ENCODE measurements around the gene TP53I13.

- TF ChIP-seq ARNTL (CRISPR knock-in tag; IDR thresholded peaks at IDR 0.05; ENCODE audit: borderline replicate concordance, low read depth) (no peak), ZFP30 (CRISPR knock-in tag; IDR thresholded peaks at IDR 0.05) (no peak), CREB5 (CRISPR knock-in tag; IDR thresholded peaks at IDR 0.05; ENCODE audit: low read depth) (no peak), CSDC2 (CRISPR knock-in tag; IDR thresholded peaks at IDR 0.05) (no peak), CSRNP3 (CRISPR knock-in tag; IDR thresholded peaks at IDR 0.05) (no peak), TCF4 (CRISPR knock-in tag; IDR thresholded peaks at IDR 0.05; ENCODE audit: borderline replicate concordance) (no peak), ZFP3 (CRISPR knock-in tag; IDR thresholded peaks at IDR 0.05) (no peak), ZNF70 (CRISPR knock-in tag; IDR thresholded peaks at IDR 0.05) (no peak), ISL1 (CRISPR knock-in tag; IDR thresholded peaks at IDR 0.05) (no peak), PPARA (CRISPR knock-in tag; IDR thresholded peaks at IDR 0.05; ENCODE audit: borderline replicate concordance) (no peak), ZNF8 (CRISPR knock-in tag; IDR thresholded peaks at IDR 0.05) (no peak), TOX (CRISPR knock-in tag; IDR thresholded peaks at IDR 0.05; ENCODE audit: borderline replicate concordance) (no peak)
- TF ChIP-seq, protein P1, sequence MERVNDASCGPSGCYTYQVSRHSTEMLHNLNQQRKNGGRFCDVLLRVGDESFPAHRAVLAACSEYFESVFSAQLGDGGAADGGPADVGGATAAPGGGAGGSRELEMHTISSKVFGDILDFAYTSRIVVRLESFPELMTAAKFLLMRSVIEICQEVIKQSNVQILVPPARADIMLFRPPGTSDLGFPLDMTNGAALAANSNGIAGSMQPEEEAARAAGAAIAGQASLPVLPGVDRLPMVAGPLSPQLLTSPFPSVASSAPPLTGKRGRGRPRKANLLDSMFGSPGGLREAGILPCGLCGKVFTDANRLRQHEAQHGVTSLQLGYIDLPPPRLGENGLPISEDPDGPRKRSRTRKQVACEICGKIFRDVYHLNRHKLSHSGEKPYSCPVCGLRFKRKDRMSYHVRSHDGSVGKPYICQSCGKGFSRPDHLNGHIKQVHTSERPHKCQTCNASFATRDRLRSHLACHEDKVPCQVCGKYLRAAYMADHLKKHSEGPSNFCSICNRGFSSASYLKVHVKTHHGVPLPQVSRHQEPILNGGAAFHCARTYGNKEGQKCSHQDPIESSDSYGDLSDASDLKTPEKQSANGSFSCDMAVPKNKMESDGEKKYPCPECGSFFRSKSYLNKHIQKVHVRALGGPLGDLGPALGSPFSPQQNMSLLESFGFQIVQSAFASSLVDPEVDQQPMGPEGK (CRISPR knock-in tag; IDR thresholded peaks at IDR 0.05; ENCODE audit: borderline replicate concordance) = no peak
Measured at GRCh38 chr17:29586676-29587469, 18.4 kb downstream of the TP53I13 start.

Data from SK-N-SH treated with all-trans-retinoic acid at 6 μM for 48 hours (cell line).